ENCODE measurements around the gene MRTFA. TPM values are rescaled to one million over a fixed set of nuclear protein-coding genes. Genes with fewer than 3 reads are reported as not detected.

MRTFA gene
- polyA plus RNA-seq, 3 donors, result 15.3 to 19.7 (median 15.8) TPM

DNA sequence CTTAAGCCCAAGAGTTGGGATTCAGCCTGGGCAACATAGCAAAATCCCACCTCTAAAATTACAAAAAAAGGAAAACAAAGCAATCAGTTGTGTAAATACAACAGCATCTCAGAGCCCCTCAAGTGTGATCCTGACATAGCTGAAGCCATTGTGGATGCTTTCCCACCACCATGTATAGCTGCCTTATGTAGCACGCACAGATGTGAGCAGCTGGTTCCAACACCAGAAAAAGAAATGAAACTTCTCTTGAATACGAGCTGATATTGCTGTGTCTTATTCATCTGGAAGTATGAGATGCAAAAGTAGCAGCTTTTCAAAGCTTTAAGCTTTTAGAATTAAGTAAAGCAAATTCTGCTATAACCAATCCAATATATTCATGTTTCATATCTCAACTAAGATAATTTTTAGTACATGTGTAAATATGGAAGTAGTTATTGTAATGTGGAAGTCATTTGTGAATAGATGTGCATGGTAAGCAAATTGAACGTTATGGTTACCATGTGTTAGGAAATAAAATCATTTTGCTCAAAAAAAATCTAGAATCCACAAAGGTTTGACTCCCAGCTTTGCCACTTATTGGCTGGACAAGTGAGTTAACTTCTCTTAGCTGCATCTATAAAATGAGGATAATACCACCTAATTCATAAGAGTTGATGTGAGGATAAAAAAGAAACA, 203.0 kb downstream of the MRTFA start:
- 66 to 73% (median 70%) methylated on average over 3 of the region's 3 CpGs for WGBS, 3 donors
- H3K27ac ChIP-seq (ENCODE audit: low read depth, low read length), result no peak overlapping the region

DNA sequence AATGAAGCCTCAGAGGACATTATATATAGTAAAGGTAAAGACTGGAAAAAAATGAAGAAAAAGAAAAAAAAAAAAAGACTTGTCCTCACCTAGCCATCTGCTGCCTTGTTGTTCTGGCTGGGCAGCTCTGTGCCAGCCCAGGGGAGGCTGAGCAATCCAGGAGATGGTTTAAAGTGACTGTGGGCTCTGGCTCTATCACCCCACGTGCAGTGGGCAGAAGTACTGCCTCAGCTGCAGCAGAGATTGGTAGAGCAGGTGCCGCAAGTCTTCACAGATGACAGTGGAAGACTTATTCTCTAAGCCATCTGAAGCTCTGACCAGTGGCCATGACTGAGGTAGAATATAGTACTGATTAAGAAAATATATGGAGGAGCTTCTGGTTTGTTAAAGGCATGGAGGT, 203.9 kb downstream of the MRTFA start:
- no peak overlapping the region for H3K27ac ChIP-seq (ENCODE audit: low read depth, low read length)
- WGBS, 3 donors, result 83 to 95% (median 92%) methylated on average over 2 of the region's 2 CpGs

DNA sequence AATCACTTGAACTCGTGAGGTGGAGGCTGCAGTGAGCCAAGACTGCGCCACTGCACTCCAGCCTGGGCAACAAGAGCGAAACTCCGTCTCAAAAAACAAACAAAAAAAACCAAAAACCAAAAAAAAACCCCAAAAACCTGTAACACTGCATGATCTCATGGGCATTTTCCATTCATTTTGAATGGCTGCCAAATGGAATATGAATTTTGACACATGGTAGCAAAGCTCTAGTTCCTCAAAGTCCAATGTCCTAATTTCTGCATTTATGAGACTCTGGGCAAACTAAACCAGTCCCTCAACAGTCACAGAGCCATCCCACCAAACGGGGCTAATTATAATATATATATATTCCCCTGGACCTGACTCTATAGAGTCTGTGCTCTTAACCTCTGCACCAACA, 204.4 kb downstream of the MRTFA start:
- no peak overlapping the region for H3K27ac ChIP-seq (ENCODE audit: low read depth, low read length)
- 68 to 81% (median 80%) methylated on average over 5 of the region's 5 CpGs for WGBS, 3 donors

DNA sequence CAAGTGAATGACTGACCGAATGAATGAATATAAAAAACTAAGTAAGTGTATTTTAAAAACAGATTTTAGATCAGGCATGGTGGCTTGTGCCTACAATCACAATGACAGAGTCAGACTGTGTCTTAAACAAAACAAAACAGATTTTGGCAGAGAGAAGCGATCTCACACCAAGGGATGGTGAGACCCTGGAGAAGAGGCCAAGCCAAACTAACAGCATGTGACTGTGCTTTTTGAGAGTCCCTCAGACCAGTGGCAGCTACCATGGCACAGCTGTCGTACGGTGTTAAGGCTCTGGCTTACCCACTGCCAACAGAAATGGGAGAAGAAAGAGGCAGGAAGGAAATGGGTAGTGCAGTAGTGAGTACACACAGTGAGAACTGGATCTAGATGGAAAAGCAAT, 205.5 kb downstream of the MRTFA start:
- no peak overlapping the region for H3K27ac ChIP-seq (ENCODE audit: low read depth, low read length)
- 88 to 90% (median 90%) methylated on average over 4 of the region's 4 CpGs for WGBS, 3 donors

DNA sequence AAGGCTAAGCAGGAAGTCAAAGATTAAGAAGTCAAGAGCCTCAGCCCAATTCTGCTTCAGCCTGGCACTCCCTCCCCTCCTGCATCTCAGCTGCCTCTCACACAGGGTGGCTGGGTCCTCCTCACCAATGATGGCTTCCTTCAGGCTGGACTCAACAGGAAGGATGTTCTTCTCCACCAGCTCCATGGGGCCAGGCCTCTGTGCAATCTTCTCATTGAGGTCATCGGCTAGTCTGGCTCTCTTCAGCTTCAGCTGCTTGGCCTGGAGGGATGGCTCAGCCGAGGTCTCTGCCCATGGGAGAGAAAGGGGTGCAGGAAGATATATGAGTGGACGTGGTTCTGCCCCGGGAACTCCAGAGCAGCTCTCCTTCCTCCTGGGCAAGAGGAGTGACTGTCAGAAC, 207.0 kb downstream of the MRTFA start:
- no peak overlapping the region for H3K27ac ChIP-seq (ENCODE audit: low read depth, low read length)
- WGBS, 3 donors, result 84 to 91% (median 88%) methylated on average over 4 of the region's 4 CpGs

DNA sequence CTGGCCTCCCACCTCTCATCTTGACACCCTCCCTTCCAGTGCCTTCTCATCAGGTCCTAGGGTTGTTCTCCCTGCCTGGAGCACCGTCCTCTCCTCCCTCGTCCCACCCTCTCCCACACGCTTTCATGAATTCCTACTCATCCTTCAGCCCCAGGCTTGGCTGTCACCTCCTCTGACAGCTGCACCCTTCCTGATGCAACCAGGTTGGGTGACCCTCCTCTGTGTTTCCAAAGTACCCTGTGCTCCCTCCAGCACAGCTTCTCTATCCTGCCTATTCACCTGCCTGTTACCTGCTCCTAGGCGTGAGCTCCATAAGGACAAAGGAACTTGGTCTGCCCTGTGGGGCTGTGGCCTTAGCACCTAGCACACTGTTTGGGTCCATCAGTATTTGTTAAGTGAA, 207.7 kb downstream of the MRTFA start:
- WGBS, 3 donors, result 89 to 99% (median 97%) methylated on average over 4 of the region's 4 CpGs
- no peak overlapping the region for H3K27ac ChIP-seq (ENCODE audit: low read depth, low read length)

DNA sequence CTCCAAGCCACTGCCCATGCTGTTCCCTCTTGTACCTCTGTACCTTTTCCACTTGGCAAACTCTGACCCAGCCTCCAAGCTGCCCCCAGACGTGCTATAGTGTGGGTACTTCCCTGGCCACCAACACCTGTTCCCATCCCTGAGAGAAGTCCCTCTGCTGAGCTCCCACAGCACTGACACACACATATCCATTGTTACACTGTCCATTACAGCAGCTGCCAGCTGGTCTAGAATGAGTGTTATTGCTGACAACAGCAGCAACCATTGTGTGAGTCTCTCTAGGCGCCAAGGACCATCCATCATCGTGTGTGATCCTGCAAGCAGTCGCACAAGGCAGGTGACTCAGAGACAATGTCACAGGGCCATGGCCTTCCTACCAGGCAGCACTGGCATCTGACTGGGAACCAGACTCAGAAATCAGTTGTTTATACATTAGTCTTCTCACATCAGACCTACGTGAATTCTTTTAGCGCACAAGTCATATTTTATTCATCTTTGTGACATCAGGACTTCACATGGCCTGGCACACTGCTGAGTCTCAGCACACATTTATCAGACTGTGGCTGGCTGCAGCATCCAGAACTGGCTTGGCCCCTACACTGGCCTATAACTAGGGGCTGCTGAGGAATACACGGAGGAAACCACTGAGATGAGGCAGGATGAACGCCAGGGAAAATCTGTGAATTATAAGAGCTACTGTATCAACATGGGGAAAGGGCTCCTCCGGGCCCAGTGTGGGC, 209.8 kb downstream of the MRTFA start:
- 67 to 87% (median 85%) methylated on average over 9 of the region's 9 CpGs for WGBS, 3 donors
- no peak overlapping the region for H3K27ac ChIP-seq (ENCODE audit: low read depth, low read length)

DNA sequence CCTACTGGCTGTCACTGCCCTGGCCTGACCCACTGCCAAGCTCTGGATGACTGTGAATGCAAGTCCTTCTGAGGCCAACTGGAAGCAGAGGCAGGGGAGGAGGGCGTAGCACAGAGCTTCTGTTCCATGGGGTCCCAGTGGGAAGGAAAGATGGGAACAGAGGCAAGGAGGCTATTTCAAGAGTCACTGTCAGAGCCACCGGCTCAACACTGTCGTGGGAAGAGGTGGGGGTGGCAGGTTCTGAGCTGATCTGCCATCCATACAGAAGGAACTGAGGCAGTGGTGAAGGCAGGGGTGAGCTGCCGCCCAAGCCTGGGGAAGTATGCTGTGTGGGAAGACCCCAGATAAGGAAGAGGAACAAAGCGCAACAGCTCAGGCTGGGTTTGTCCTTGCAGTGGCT, 211.4 kb downstream of the MRTFA start:
- H3K27ac ChIP-seq (ENCODE audit: low read depth, low read length), result no peak overlapping the region
- WGBS, 3 donors, result 67 to 92% (median 69%) methylated on average over 5 of the region's 5 CpGs

DNA sequence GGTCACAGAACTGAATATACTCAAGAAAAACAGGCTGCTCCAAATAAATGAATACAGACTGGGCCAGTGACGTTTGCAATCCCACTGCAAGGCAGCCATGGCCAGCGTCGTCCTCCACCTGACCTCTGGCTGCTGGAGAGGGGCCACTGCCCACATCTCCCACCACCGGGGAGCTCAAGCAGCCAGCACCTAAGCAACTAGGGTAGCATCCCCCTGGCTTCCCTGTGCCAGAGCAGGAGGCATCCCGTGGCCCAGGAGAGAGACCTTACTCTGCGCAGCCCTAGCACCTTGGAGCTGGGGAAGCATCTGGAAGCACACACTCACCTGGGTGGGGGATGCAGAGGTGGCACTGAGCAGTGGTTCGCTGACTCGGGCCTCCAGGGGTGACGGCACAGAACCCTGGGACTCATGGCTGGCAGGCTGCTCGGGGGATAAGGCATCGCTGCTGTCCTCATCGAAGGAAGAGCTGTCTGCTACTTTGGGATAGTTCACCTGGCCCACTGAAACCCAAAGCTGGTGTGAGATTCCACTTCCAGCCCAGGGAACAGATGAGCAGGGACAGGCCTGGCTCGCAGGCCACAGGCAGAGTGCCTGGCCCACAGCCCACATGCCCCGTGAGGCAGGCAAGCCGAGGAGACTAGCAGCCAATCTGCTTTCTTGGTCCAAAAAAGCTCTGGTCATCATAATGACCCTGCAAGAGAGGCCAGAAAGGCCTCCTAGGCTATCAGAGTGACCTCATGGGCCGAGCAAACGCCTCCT, 212.5 kb downstream of the MRTFA start:
- H3K27ac ChIP-seq (ENCODE audit: low read depth, low read length), result no peak overlapping the region
- 86 to 93% (median 89%) methylated on average over 17 of the region's 17 CpGs for WGBS, 3 donors

DNA sequence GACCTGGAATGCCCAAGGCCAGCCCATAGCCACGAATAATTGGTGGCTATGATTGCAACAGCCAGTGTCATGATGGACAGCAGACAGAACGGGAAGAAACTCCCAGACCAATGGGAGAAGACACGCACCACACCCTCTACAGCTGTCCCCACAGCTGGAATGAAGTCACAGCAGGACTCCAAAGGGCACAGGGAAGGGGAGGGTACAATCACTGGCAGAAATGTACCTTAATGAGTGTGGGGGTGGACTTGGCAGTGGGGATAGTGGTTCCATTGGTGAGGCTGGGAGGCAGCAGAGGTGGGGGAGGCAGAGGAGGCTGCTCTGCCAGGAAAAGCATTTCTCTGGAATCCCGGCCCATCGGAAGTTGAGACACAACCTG, 213.2 kb downstream of the MRTFA start:
- WGBS, 3 donors, result 52 to 85% (median 59%) methylated on average over 5 of the region's 5 CpGs

DNA sequence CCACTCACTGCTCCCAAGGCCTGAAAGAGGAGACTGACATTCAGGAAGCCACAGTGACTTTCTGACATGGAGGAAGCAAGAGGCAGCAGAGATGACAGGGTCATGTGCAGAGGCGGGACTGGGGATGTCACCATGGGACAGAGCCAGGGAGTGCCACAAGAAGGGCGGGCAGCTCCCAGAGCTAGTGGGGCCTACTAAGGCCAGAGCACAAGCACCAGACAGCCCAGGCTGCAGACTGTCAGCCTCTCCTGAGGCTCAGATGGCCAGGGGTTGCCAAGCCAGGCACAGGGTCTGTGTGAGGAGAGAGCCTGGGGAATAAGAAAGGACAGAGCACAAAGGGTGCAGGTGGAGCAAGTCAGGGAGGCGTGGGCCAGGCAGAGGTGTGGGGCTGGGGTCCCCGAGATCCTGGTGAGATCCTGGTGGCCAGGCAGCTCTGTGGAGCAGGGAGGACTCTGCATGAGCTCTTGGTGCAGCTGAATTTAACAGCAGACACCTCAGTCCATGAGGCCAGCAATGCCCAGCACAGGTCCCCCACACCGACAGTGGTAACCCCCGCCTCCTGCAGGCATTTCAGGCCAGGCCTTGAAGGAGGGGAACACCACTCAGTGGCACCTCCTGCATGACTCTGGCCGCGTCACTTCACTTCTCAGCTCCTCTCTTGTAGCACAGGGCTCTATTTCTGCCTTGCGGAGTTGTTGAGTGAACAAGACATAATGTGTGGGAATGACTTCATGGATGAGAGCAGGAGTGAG, 213.8 kb downstream of the MRTFA start:
- no peak overlapping the region for H3K27ac ChIP-seq (ENCODE audit: low read depth, low read length)
- WGBS, 3 donors, result 94 to 95% (median 94%) methylated on average over 9 of the region's 9 CpGs

More for the DNA sequence above, 213.2 kb downstream of the MRTFA start:
- H3K27ac ChIP-seq (ENCODE audit: low read depth, low read length), result no peak overlapping the region

DNA sequence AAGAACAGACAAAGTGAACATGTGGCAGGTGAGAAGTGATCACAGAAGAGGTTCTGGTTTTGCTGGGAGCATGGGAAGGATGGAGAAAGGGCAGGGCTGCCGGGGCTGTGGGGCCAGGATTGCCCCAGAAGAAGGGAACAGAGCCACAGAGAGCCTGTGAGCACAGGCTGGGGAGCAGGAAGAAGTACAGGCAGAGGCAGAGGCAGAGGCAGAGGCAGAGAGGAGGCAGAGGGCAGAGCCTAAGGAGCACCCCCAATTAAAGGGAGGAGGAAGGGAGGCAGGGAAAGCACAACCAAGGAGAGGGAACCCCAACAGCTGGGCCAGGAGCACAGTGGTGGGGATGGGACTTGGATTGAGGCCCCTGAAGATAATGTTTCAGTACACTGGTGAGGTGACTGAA, 214.6 kb downstream of the MRTFA start:
- 85 to 100% (median 92%) methylated on average over 1 of the region's 1 CpG for WGBS, 3 donors
- no peak overlapping the region for H3K27ac ChIP-seq (ENCODE audit: low read depth, low read length)

DNA sequence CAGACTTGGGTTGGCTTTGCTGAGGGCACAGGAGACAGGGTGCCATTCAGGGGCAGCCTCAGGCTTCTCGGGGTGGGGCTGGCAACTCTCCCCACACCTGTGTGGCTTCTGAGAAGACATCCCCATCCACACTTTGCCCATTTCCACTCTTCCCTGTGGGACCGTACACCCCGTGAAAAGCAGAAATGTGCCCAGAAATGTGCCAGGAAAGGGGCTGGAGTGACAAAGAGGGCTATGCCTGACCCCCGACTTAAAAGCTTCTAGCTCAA, 215.5 kb downstream of the MRTFA start:
- WGBS, 3 donors, result 90 to 94% (median 91%) methylated on average over 4 of the region's 4 CpGs
- no peak overlapping the region for H3K27ac ChIP-seq (ENCODE audit: low read depth, low read length)

DNA sequence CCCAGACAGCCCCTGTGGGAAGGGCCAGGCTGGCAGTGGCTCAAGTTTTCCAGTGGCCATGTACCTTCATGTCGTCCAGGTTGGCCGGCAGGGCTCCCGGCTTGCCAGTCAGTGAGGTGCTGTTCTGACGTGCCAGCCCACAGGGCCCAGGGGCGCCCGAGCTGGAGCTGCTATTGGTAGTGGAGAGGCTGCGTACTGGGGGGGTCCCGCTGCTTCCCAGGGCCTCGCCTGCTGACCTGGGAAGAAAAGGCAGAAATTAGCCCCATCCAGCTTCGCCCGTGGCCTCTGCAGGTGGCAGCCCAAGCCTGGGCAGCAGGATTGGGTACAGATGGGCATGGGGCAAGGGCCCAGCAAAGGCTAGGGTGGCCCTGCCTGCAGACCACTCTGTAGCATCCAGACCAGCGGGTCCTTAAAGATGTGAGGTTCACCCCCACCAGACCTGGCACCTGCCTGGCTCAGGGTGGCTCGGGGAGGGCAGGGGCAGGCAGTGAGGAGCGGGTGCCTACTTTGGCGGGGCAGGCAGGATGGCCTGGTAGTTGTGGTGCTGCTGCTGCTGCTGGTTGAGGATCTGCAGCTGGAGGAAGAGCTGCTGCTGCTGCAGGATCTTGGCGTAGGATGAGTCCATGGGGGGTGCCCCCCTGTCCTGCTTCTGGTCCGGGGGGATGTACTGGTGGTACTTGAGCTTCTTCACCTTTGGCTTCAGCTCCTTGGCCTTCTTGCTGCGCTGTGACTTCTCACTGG, 216.0 kb downstream of the MRTFA start:
- whole genome bisulfite sequencing, 3 donors, result 93 to 96% (median 94%) methylated on average over 18 of the region's 18 CpGs
- H3K27ac ChIP-seq (ENCODE audit: low read depth, low read length), result no peak overlapping the region

DNA sequence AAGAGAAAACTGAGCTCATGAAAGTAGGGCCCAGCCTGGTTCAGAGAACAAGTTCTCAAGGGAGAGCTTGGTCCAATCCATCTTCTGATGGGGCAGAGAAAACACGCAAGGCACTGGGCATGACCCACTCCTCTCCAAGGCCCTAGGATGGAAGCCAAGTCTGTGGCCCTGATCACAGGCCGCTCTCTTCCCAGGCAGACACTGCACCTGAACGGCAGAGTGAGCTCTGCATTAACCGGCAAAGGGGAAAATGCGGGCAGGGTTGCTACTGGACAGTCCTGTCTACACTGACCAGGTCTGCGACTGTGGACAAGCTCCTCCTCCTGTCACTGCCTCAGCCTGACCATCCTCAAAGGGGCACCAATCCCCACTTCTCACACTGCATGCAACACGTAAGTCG, 216.8 kb downstream of the MRTFA start:
- WGBS, 3 donors, result 70 to 92% (median 91%) methylated on average over 8 of the region's 8 CpGs
- no peak overlapping the region for H3K27ac ChIP-seq (ENCODE audit: low read depth, low read length)

DNA sequence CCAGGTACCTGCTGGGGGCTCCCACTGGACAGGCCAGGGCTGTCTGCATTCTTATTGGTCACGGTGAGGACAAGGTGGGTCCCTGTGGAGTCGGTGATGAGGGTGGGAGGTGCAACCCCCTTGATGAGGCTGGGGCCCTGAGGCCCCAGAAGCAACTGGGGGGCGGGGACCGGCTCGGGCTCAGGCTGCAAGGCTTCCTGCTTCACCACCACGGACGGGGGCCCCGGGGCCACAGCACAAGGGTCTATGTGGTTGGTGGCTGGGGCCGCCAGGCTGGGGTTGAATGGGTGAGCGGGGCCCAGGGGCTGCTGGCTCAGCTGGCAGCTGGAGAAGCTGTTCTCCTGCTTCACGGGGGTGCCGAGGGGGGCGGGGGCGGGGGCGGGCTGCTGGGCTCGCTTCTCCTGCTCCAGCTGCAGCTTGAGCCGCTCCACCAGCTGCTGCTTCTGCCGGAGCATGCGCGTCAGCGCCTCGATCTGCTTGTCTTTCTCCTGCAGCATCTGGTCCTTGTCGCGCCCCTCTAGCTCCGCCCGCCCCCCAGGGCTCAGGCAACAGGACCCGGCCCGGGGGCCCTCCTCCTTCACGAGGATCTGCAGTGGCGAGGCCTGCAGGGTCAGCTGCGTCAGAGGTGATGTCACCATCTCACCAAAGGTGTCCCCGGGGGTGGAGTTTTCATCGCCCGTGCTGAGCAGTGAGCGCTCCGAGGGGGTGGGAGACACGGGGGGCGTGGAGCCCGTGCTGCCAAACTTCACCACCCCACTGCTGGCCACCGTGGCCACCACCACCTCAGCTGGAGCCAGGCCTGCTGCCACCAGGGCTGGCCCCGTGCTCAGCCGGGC, 217.9 kb downstream of the MRTFA start:
- H3K27ac ChIP-seq (ENCODE audit: low read depth, low read length), result no peak overlapping the region
- 82 to 89% (median 86%) methylated on average over 31 to 42 of the region's 42 CpGs for WGBS, 3 donors

DNA sequence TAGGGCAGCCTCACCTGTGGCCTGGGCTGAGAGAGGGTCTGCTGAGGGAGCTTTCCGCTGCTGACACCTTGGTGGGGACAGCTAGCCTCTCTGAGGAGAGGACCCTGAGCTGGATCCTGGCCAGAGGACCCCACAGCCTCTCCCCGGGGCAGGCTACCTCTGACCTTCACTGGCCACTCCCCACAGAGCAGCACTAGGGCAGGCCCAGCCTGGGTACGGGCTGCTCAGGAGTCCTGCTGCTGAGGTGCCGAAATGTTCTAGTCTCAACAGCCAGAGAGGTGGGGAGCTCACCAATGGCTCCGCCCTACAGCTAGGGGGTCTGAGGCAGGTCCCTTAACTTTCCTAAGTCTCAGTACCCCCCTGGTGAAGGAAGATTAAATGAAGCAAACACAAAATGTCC, 218.6 kb downstream of the MRTFA start:
- 87 to 95% (median 92%) methylated on average over 5 of the region's 5 CpGs for WGBS, 3 donors
- H3K27ac ChIP-seq (ENCODE audit: low read depth, low read length), result no peak overlapping the region

DNA sequence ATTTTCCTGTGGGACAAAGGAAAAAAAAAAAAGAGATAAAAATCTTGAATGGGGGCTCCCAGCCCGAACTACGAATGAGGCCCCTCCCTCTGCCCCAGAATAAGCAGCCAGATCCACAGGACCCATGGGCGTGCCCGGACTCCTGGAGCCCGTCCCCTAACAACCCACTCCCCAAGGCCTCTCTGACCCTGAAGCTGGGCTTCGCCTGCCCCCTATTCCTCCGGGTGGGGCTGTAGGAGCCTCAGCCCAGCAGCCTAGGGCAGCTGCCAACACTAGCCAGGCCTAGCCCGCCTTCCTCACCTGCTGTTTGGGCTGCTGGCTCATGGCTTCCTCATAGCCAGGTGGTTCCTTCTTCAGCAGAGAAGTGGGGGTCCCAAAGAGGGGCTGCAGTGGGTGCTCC, 219.5 kb downstream of the MRTFA start:
- WGBS, 3 donors, result 89 to 98% (median 93%) methylated on average over 8 of the region's 8 CpGs
- no peak overlapping the region for H3K27ac ChIP-seq (ENCODE audit: low read depth, low read length)
